Pons (tissue), 1 donor: ENCODE data around the gene CCDC107.

Experiments used
- DNase-seq: peaks from one replicate; pipeline ENCODE4 v3.0.0-alpha.2; 2016; ENCODE audit warnings: low spot score

CCDC107 gene

DNA sequence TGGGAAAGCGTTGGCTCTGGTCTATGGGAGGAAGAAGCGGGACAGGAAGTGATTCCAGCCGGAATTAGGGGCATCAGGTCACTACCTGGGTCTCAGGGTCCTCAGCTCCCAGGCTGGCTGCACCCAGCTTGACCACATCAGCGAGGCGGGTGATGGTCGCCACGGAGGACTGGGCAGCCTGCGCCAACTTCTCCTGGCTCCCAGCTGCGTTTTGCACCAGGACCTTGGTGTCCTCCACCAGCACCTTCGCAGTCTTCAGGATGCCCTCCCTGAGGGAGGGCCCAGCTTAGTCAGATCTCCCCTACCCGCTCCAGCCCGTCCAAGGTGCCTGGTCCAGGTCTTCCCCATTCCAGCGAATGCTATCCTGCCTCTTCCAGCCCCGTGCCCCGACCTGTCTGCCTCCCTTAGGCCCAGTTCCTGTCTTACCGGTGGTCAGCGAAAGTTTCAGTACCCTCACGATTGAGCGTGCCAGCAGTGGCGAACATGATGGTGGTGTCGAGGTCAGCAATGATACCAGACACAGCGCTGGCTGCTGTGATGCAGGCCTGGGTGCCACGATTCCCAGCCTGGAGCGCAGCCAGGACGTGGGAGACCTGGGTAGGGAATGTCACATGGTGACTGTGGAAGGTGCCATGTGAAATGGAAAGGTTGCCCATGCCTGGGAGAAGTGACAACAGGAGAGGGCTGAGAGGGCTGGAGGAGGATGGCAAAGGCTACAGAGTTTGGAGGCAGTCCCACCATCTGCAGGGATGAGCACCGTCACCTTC, 46.0 kb downstream of the CCDC107 start:
- no peak for DNase-seq

DNA sequence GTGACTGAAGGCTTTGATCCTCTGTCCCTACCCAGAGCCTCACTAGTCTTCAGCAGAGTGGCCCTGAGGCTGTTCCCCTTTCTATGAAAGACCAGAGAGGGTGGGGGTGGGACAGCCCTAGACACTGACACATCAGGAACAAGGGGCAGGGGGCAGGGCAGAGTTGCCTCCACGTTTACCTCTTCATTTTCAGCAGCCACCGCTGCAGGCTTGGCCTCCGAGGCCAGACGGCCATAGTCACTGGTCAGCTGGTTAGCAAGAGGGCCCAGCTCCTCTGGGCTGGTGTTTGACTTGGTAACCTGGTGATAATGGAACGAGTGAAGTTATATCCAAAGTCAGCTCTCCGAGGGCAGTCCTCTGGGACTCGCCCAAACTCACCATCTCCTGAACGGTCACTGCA, 47.3 kb downstream of the CCDC107 start:
- no peak for DNase-seq

DNA sequence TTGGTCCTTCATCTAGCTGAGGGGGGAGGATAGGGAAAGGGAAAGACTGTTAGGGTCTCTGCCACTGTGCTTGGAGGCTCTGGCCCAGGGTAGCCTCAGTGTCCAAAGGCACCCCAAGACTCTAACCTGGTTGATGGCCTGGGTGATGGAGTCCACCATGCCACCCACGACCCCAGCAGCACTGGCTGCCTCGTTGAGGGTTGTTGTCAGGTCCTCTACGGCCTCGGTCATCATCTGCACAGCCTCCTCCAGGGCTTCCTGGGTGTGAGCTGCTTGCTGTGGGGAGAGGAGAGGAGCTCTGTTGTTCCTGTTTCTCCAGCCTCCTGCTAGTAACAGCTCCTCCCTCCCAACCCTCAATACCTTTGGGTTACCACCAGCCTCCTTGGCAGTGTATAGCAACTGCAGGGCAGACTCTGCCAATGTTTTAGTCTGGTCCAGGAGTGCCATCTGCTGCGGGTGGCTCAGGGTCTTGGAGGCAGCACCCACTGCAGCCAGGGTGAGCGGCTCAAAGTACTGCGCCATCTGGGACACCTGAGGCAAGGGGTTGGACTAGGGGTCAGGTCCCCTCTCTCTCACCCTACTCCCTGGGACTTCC, 47.8 kb downstream of the CCDC107 start:
- DNase-seq, result no peak

DNA sequence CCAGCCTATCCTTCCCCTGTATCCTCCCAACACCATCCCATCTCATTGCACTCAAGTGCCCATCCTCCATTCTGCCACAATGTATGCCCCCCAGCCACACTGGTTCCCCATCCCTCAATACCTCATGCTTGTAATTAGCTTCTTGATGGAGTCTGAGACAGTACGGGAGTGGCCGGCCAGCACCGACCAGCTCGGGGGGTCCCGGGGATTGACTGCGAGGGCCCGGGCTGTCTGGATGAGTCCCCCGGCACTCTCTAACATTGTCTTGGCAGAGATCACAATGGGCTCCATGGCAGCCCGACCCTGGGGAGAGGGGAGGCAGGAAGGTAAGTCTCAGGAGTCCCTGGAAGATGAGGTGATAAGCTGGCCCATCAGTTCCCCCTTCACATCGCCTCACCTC, 48.9 kb downstream of the CCDC107 start:
- no peak for DNase-seq

DNA sequence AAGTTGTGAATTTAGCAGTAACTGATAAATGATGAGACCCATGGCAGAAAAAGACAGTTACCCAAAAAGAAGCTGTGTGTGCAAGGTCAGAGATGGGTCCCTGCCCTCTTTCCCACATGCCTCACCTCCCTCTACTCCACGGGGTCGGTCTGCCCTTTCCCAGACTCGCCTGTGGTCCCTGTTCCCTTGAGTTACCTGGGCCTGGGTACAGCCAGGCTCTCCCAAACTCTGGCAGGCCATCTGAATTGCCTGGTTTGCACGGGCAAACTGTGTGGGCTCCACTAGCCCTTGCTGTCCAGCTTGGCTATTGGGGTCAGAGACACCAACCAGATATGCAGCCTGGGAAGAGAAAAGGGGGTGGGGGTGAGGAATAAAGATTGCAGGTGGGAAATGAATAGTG, 50.1 kb downstream of the CCDC107 start:
- no peak for DNase-seq

DNA sequence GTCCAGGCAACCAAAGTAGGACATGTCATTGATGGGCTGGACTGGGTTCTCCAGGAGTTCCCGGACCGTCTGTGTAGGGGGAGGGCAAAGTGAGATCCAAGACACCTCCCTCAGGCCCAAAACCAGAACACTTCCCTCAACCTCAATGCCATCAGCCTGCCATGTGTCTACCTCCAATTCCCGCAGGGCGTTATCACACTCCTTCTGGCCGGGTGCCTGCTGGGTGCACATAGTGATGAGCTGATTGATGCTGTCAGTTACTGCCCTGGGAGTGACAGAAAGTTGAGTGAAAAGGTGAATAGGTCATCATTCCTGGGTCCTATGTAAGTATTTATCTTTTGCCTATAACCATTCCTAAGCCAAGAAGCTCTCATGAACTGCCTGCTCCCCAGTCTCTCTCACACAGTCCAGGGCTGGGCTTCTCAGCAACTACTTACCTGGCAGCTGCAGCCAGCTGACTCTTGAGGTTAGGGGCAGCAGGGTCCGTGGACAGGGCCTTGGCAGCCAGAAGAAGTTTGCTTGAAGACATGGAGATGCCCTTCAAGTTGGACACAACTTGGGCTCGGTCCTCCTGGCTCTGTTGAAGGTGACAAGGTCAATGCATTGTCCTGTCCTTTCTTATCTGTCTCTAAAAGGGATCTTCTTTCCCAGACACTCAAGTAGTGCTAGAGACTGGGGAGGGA, 52.9 kb downstream of the CCDC107 start:
- no peak for DNase-seq
